Endodermal cell (in vitro differentiated cells): ENCODE measurements around the gene FBXO8. TPM values are rescaled to one million over a fixed set of nuclear protein-coding genes. Genes with fewer than 3 reads are reported as not detected.

Source experiments
- DNase-seq: peaks from one replicate; pipeline ENCODE4 v3.0.0-alpha.2; 2017
- H3K27ac ChIP-seq: 2 replicates; pipeline ENCODE4 v1.5.1; 2013; ENCODE audit warnings: mild to moderate bottlenecking, low read depth, low read length, moderate library complexity
- H3K27me3 ChIP-seq: 2 replicates; pipeline ENCODE4 v1.6.1; 2013; ENCODE audit warnings: mild to moderate bottlenecking, low read length, moderate library complexity; ENCODE audit not compliant: insufficient read depth, control insufficient read depth, poor library complexity, severe bottlenecking
- H3K36me3 ChIP-seq: 2 replicates; pipeline ENCODE4 v1.7.0; 2013; ENCODE audit warnings: mild to moderate bottlenecking, low read length, moderate library complexity; ENCODE audit not compliant: control insufficient read depth, insufficient read depth
- H3K4me1 ChIP-seq: one replicate; pipeline ENCODE4 v1.7.0; 2013; ENCODE audit warnings: low read length; ENCODE audit not compliant: control insufficient read depth, insufficient read depth
- H3K4me3 ChIP-seq: 2 replicates; pipeline ENCODE4 v1.5.1; 2013; ENCODE audit warnings: mild to moderate bottlenecking, low read length, moderate library complexity
- H3K9ac ChIP-seq: 2 replicates; pipeline ENCODE4 v1.6.1; 2013; ENCODE audit warnings: mild to moderate bottlenecking, low read length, moderate library complexity; ENCODE audit not compliant: poor library complexity, severe bottlenecking; ENCODE audit errors: extremely low read depth
- H3K9me3 ChIP-seq: 2 replicates; pipeline ENCODE4 v1.6.1; 2013; ENCODE audit warnings: mild to moderate bottlenecking, low read length, moderate library complexity; ENCODE audit not compliant: control insufficient read depth
- H3K27ac Mint-ChIP-seq: 2 replicates; pipeline ENCODE4 v1.8.0; 2020; ENCODE audit warnings: mixed read lengths
- H3K27me3 Mint-ChIP-seq: 2 replicates; pipeline ENCODE4 v1.8.0; 2021; ENCODE audit warnings: mild to moderate bottlenecking, mixed read lengths; ENCODE audit not compliant: insufficient read depth
- H3K36me3 Mint-ChIP-seq: 2 replicates; pipeline ENCODE4 v1.8.0; 2020; ENCODE audit warnings: low read depth, mixed read lengths
- H3K4me1 Mint-ChIP-seq: 2 replicates; pipeline ENCODE4 v1.8.0; 2020; ENCODE audit warnings: mixed read lengths
- H3K4me3 Mint-ChIP-seq: 2 replicates; pipeline ENCODE4 v1.8.0; 2020; ENCODE audit warnings: mild to moderate bottlenecking, moderate library complexity, mixed read lengths
- H3K9me3 Mint-ChIP-seq: 2 replicates; pipeline ENCODE4 v1.8.0; 2020; ENCODE audit warnings: mild to moderate bottlenecking, mixed read lengths
- WGBS, 2 experiments: methylation state at CpG; one replicate each; pipeline versions ENCODE4 v1.1.5 to v1.1.7; 2013; ENCODE audit warnings: missing lambda C conversion rate in 2 of 2, mixed read lengths in 1 of 2; ENCODE audit not compliant: insufficient coverage in 1 of 2, insufficient read length in 1 of 2; 5-methylcytosine and 5-hydroxymethylcytosine counted together
- total RNA-seq, 2 donors: library from RNA; stranded (reverse); fragmentation: NEBNext Ultra II Directional in 1 of 2; extraction: Animal tissue kit (Norgen Biotek cat#: 25700) in 1 of 2; gene quantifications; 2 replicates in 1 of 2; 3 replicates in 1 of 2; pipeline ENCODE4 v1.2.1, GENCODE V29; 2021
- TF ChIP-seq, protein P1 (sequence below): fragments of 200-600 bp; sonication (generic); conservative IDR thresholded peaks from 2 replicates; pipeline ENCODE4 v1.5.0; 2021; ENCODE audit warnings: antibody characterized with exemption, mild to moderate bottlenecking

The FBXO8 gene
- total RNA-seq, 2 donors from 2014 or later = 9.4 to 9.8 TPM

DNA sequence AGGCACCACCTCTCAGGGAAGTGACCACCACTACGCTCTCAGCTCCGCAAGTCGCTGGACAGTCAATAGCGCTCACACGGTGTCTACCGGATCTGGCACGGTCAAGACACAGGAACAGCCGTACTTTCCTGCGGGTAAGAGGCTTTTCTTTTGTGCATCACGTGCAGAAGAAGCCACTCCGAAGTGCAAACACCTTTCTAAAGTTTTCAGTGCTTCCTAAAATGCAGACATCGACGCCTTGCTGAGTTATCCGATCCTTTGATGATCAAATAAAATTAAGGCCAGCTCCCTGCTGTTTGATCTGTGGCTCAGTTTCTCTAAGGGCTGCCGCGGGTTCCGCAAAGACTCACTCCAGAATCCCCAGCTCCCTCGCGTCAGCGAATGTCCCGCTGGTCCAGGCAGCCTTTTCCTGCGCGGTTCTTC, 71.8 kb downstream of the FBXO8 start:
- peaks cover 3% of the 10 kb centered on the region for H3K4me1 ChIP-seq
- Mint-ChIP-seq H3K4me1 (peaks cover 40% of the 10 kb centered on the region), H3K36me3 (no peaks in the 10 kb centered on the region), H3K27me3 (peaks cover 82% of the 10 kb centered on the region), H3K9me3 (no peaks in the 10 kb centered on the region), H3K4me3 (peak overlapping the region; percentile 17), H3K27ac (no peak overlapping the region)
- H3K27ac ChIP-seq = no peak overlapping the region
- H3K9me3 ChIP-seq = no peaks in the 10 kb centered on the region
- no peaks in the 10 kb centered on the region for H3K36me3 ChIP-seq
- 8 to 9% methylated on average over 23 of the region's 23 CpGs for WGBS, 2 experiments
- peak overlapping the region; percentile 67 for H3K4me3 ChIP-seq
- H3K9ac ChIP-seq = no peak overlapping the region
- peaks cover 98% of the 10 kb centered on the region for H3K27me3 ChIP-seq
- peak; percentile 50 for DNase-seq
- TF ChIP-seq, protein P1, sequence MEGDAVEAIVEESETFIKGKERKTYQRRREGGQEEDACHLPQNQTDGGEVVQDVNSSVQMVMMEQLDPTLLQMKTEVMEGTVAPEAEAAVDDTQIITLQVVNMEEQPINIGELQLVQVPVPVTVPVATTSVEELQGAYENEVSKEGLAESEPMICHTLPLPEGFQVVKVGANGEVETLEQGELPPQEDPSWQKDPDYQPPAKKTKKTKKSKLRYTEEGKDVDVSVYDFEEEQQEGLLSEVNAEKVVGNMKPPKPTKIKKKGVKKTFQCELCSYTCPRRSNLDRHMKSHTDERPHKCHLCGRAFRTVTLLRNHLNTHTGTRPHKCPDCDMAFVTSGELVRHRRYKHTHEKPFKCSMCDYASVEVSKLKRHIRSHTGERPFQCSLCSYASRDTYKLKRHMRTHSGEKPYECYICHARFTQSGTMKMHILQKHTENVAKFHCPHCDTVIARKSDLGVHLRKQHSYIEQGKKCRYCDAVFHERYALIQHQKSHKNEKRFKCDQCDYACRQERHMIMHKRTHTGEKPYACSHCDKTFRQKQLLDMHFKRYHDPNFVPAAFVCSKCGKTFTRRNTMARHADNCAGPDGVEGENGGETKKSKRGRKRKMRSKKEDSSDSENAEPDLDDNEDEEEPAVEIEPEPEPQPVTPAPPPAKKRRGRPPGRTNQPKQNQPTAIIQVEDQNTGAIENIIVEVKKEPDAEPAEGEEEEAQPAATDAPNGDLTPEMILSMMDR = no peak

DNA sequence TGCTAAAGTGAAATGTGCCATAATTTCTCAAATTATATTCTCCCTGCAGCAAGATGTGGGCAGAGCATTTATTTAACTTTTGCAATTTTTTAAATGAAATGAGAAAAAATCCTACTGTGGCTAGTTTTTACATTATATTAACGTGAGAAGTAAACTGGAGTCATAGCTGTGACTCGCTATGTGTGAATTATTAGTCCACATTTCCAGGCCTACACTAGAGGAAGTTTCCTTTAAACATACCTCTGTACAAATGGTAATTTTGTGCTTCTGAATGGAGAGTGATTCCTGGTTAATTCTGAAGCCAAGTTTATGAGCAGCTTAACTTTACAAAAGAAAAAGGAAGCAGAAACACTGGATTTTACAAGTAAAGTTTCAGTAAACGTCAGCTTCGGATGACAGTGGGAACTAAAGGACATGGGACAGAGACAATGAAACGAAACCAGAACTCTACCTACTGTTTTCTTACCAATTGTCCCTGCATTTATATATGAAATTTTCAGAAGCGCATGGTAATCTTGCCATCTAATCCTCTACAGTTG, 72.4 kb downstream of the FBXO8 start:
- WGBS, 2 experiments = 64 to 69% methylated on average over 5 to 6 of the region's 6 CpGs
- peaks cover 81% of the 10 kb centered on the region for H3K27me3 Mint-ChIP-seq
- Histone ChIP-seq H3K9ac (no peak overlapping the region), H3K4me3 (no peak overlapping the region), H3K27ac (no peak overlapping the region), H3K27me3 (peaks cover 98% of the 10 kb centered on the region), H3K4me1 (peaks cover 3% of the 10 kb centered on the region), H3K36me3 (no peaks in the 10 kb centered on the region), H3K9me3 (no peaks in the 10 kb centered on the region)
- H3K27ac Mint-ChIP-seq = no peak overlapping the region
- no peaks in the 10 kb centered on the region for H3K9me3 Mint-ChIP-seq
- H3K4me3 Mint-ChIP-seq = peak overlapping the region; percentile 17
- no peaks in the 10 kb centered on the region for H3K36me3 Mint-ChIP-seq
- no peak for DNase-seq
- peaks cover 34% of the 10 kb centered on the region for H3K4me1 Mint-ChIP-seq
- TF ChIP-seq, protein P1 = no peak

DNA sequence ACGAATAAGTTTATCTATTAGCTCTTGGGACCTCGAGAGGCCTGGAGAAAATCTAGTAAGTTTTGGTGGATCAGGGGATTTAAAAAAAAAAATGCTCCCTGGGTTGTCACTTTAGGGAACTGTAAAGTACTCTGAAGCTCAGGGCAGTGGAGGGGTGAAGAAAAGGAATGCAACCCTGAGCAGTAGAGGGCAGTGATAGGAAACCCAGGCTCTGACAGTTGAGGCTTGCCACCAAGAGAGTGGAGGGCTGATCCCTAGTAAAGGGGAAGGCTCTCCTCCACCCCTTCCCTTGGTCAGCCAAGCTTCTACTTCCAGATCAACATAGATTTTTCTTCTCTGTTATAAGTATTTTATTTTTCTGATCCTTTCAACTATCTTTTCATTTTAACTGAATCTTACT, 73.1 kb downstream of the FBXO8 start:
- TF ChIP-seq, protein P1 = peak; percentile 57
- no peaks in the 10 kb centered on the region for H3K36me3 Mint-ChIP-seq
- Histone ChIP-seq H3K4me3 (no peak overlapping the region), H3K4me1 (peaks cover 3% of the 10 kb centered on the region), H3K27ac (no peak overlapping the region), H3K9ac (no peak overlapping the region), H3K27me3 (peaks cover 94% of the 10 kb centered on the region), H3K36me3 (no peaks in the 10 kb centered on the region), H3K9me3 (no peaks in the 10 kb centered on the region)
- 44% methylated on average over 2 of the region's 2 CpGs; no CpG with 5 or more reads in 1 of the 2 experiments for WGBS, 2 experiments
- no peaks in the 10 kb centered on the region for H3K9me3 Mint-ChIP-seq
- H3K4me1 Mint-ChIP-seq = peaks cover 29% of the 10 kb centered on the region
- no peak overlapping the region for H3K4me3 Mint-ChIP-seq
- DNase-seq = peak; percentile 76
- H3K27me3 Mint-ChIP-seq = peaks cover 75% of the 10 kb centered on the region
- no peak overlapping the region for H3K27ac Mint-ChIP-seq
